Psoas muscle (tissue), 8 donors: ENCODE data around the gene C10orf67. TPM values are rescaled to one million over a fixed set of nuclear protein-coding genes. Genes with fewer than 3 reads are reported as not detected.

ENCODE experiments used
- ATAC-seq, 4 donors: fragments of 200-7000 bp; cut with Tn5 transposase; one replicate each; pipeline ENCODE4 v1.9.1; 2020; ENCODE audit warnings: moderate library complexity in 3 of 4, mild to moderate bottlenecking in 2 of 4
- DNase-seq, 2 donors: peaks; one replicate each; pipeline ENCODE4 v3.0.0-alpha.2; 2020
- H3K27ac ChIP-seq: fragments of 200-600 bp; one replicate; pipeline ENCODE4 v1.8.0; 2022
- H3K27me3 ChIP-seq, 3 donors: fragments of 200-600 bp in 1 of 3; one replicate each; pipeline versions ENCODE4 v1.6.1 to v1.8.0; 2013 to 2022; ENCODE audit warnings: low read length in 2 of 3, mild to moderate bottlenecking in 2 of 3, moderate library complexity in 1 of 3; ENCODE audit not compliant: insufficient read depth in 3 of 3
- H3K36me3 ChIP-seq, 2 donors: fragments of 200-600 bp in 1 of 2; one replicate each; pipeline versions ENCODE4 v1.6.1 to v1.8.0; 2013 to 2022; ENCODE audit warnings: low read depth in 1 of 2, mild to moderate bottlenecking in 1 of 2, moderate library complexity in 1 of 2; ENCODE audit not compliant: insufficient read depth in 1 of 2
- H3K4me1 ChIP-seq: fragments of 200-600 bp; one replicate; pipeline ENCODE4 v1.8.0; 2022
- H3K4me3 ChIP-seq: fragments of 200-600 bp; one replicate; pipeline ENCODE4 v1.8.0; 2022; ENCODE audit warnings: mild to moderate bottlenecking
- H3K9me3 ChIP-seq: fragments of 200-600 bp; one replicate; pipeline ENCODE4 v1.8.0; 2022
- WGBS, 3 donors: extraction: QIAGEN DNeasy Blood & Tissue Kit; methylation state at CpG; one replicate each; pipeline versions ENCODE4 v1.1.6 to v1.1.7; 2013; 5-methylcytosine and 5-hydroxymethylcytosine counted together
- intact Hi-C, 2 donors: fragments of 100-400 bp; cut with DNase I; formaldehyde crosslinking; loops; one replicate each; pipeline versions ENCODE4 v1.11.0 to v1.14.2; 2022
- polyA plus RNA-seq, 3 donors: library from polyadenylated mRNA; stranded (reverse); fragments of 200-250 nt; gene quantifications; one replicate each; pipeline ENCODE4 v1.2.3, GENCODE V29; 2013
- total RNA-seq, 4 donors: library from RNA; stranded (reverse); fragmentation: NEBNext Ultra II Directional in 2 of 4; extraction: Animal tissue kit (Norgen Biotek cat#: 25700) in 2 of 4; gene quantifications; one replicate each; pipeline versions ENCODE4 v1.2.1 to v1.2.4, GENCODE V29; 2021 to 2023
- TF ChIP-seq, protein P1 (sequence below): fragments of 200-600 bp; IDR thresholded peaks from one replicate; pipeline ENCODE4 v1.8.0; 2022; ENCODE audit warnings: antibody characterized with exemption
- donor health status: healthy with polysubstance abuse.
- donor health status: DM: no; HTN: no; CAD: no; lungs with moderate emphysema.
- donor health status: Bipolar disorder and iron deficiency.
- donor health status: healthy.
- donor health status: DM: yes; HTN: yes; CAD: no.
- donor health status: DM: no; HTN: no; CAD: no.
- donor health status: DM: no; HTN: no; CAD: no.
- donor health status: DM: yes; HTN: yes; CAD: no.

The C10orf67 gene
- total and polyA plus RNA-seq, 7 donors: 0.01 to 0.67 (median 0.06) TPM; not detected in 2

GRCh38 chr10:23284674-23285335 is 59.8 kb downstream of the C10orf67 start:
- ATAC-seq: no peak
- no peaks in the 10 kb centered on the region for H3K9me3 ChIP-seq
- H3K27ac ChIP-seq: no peak overlapping the region
- DNase-seq: no peak
- peaks cover 0 to 4% (median 3%) of the 10 kb centered on the region in 3 donors for H3K27me3 ChIP-seq
- no peaks in the 10 kb centered on the region for H3K4me1 ChIP-seq
- no peak overlapping the region for H3K4me3 ChIP-seq
- H3K36me3 ChIP-seq: no peaks in the 10 kb centered on the region
- intact Hi-C loops: no loop called here
- TF ChIP-seq, protein P1, sequence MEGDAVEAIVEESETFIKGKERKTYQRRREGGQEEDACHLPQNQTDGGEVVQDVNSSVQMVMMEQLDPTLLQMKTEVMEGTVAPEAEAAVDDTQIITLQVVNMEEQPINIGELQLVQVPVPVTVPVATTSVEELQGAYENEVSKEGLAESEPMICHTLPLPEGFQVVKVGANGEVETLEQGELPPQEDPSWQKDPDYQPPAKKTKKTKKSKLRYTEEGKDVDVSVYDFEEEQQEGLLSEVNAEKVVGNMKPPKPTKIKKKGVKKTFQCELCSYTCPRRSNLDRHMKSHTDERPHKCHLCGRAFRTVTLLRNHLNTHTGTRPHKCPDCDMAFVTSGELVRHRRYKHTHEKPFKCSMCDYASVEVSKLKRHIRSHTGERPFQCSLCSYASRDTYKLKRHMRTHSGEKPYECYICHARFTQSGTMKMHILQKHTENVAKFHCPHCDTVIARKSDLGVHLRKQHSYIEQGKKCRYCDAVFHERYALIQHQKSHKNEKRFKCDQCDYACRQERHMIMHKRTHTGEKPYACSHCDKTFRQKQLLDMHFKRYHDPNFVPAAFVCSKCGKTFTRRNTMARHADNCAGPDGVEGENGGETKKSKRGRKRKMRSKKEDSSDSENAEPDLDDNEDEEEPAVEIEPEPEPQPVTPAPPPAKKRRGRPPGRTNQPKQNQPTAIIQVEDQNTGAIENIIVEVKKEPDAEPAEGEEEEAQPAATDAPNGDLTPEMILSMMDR: no peak
- 33 to 50% (median 37%) methylated on average over 2 of the region's 2 CpGs for WGBS, 3 donors

GRCh38 chr10:23284155-23284554 is 60.4 kb downstream of the C10orf67 start:
- ATAC-seq (no peak), DNase-seq (no peak)
- H3K4me1 ChIP-seq: no peaks in the 10 kb centered on the region
- intact Hi-C loops: no loop called here
- H3K27me3 ChIP-seq: peaks cover 0 to 4% (median 3%) of the 10 kb centered on the region in 3 donors
- TF ChIP-seq, protein P1: no peak
- WGBS, 3 donors: 48 to 62% (median 62%) methylated on average over 3 of the region's 3 CpGs
- H3K36me3 ChIP-seq: no peaks in the 10 kb centered on the region
- H3K27ac ChIP-seq: no peak overlapping the region
- no peaks in the 10 kb centered on the region for H3K9me3 ChIP-seq
- H3K4me3 ChIP-seq: no peak overlapping the region

GRCh38 chr10:23283680-23284079 is 60.9 kb downstream of the C10orf67 start:
- no peak for DNase-seq
- intact Hi-C loops: no loop called here
- TF ChIP-seq, protein P1: no peak

GRCh38 chr10:23281044-23281433 is 63.6 kb downstream of the C10orf67 start:
- H3K9me3 ChIP-seq: no peaks in the 10 kb centered on the region
- intact Hi-C loops: no loop called here
- no peak overlapping the region for H3K4me3 ChIP-seq
- WGBS, 3 donors: 24 to 32% (median 27%) methylated on average over 6 of the region's 6 CpGs
- no peak for DNase-seq
- H3K36me3 ChIP-seq: no peaks in the 10 kb centered on the region
- no peak for ATAC-seq
- TF ChIP-seq, protein P1: no peak
- peaks cover 0 to 14% (median 3%) of the 10 kb centered on the region in 3 donors for H3K27me3 ChIP-seq
- no peaks in the 10 kb centered on the region for H3K4me1 ChIP-seq
- no peak overlapping the region for H3K27ac ChIP-seq

More at GRCh38 chr10:23283680-23284079, 60.9 kb downstream of the C10orf67 start:
- H3K4me1 ChIP-seq: no peaks in the 10 kb centered on the region
- no peak overlapping the region for H3K4me3 ChIP-seq
- no peak for ATAC-seq
- WGBS, 3 donors: 41 to 43% (median 43%) methylated on average over 7 of the region's 7 CpGs
- no peak overlapping the region for H3K27ac ChIP-seq
- H3K27me3 ChIP-seq: peaks cover 0 to 5% (median 3%) of the 10 kb centered on the region in 3 donors
- no peaks in the 10 kb centered on the region for H3K36me3 ChIP-seq
- H3K9me3 ChIP-seq: no peaks in the 10 kb centered on the region
